GM23248 (cell line): ENCODE data around the gene ATXN7. TPM values are rescaled to one million over a fixed set of nuclear protein-coding genes. Genes with fewer than 3 reads are reported as not detected.

Experiments
- DNase-seq: peaks from one replicate; pipeline ENCODE4 v3.0.0-alpha.2; 2015
- H2AFZ ChIP-seq: fragments of 200-600 bp; sonication (generic); 2 replicates; pipeline ENCODE4 v1.6.1; 2016; ENCODE audit warnings: antibody characterized with exemption
- H3F3A ChIP-seq: fragments of 200-600 bp; sonication (generic); 2 replicates; pipeline ENCODE4 v1.6.1; 2016; ENCODE audit warnings: mild to moderate bottlenecking, antibody characterized with exemption, mixed run types; ENCODE audit not compliant: insufficient read depth
- H3K27ac ChIP-seq: fragments of 200-600 bp; sonication (generic); 2 replicates; pipeline ENCODE4 v1.5.1; 2016; ENCODE audit warnings: mild to moderate bottlenecking
- H3K27me3 ChIP-seq: fragments of 200-600 bp; sonication (generic); replicated peaks from 2 replicates; pipeline ENCODE4 v1.6.1; 2016; ENCODE audit warnings: mild to moderate bottlenecking; ENCODE audit not compliant: insufficient read depth
- H3K36me3 ChIP-seq: fragments of 200-600 bp; sonication (generic); 2 replicates; pipeline ENCODE4 v1.6.1; 2016; ENCODE audit warnings: low read depth, mild to moderate bottlenecking
- H3K4me1 ChIP-seq: fragments of 200-600 bp; sonication (generic); 2 replicates; pipeline ENCODE4 v1.6.1; 2016; ENCODE audit warnings: mild to moderate bottlenecking; ENCODE audit not compliant: insufficient read depth
- H3K4me2 ChIP-seq: fragments of 200-600 bp; sonication (generic); one replicate; pipeline ENCODE4 v1.6.1; 2016; ENCODE audit warnings: mild to moderate bottlenecking; ENCODE audit not compliant: unreplicated experiment
- H3K4me3 ChIP-seq: fragments of 200-600 bp; sonication (generic); 2 replicates; pipeline ENCODE4 v1.5.1; 2016; ENCODE audit warnings: mild to moderate bottlenecking
- H3K79me2 ChIP-seq: fragments of 200-600 bp; sonication (generic); 2 replicates; pipeline ENCODE4 v1.6.1; 2016; ENCODE audit warnings: mild to moderate bottlenecking; ENCODE audit not compliant: insufficient read depth
- H3K9ac ChIP-seq: fragments of 200-600 bp; sonication (generic); 2 replicates; pipeline ENCODE4 v1.6.1; 2016; ENCODE audit warnings: mild to moderate bottlenecking
- H3K9me2 ChIP-seq: fragments of 200-600 bp; sonication (generic); 2 replicates; pipeline ENCODE4 v1.6.1; 2016; ENCODE audit warnings: mixed run types, mild to moderate bottlenecking, moderate library complexity; ENCODE audit not compliant: insufficient read depth
- H3K9me3 ChIP-seq: fragments of 200-600 bp; sonication (generic); one replicate; pipeline ENCODE4 v1.6.1; 2017; ENCODE audit warnings: low read depth
- H4K20me1 ChIP-seq: fragments of 200-600 bp; sonication (generic); 2 replicates; pipeline ENCODE4 v1.6.0; 2016; ENCODE audit not compliant: insufficient read depth
- EZH2 ChIP-seq: fragments of 200-600 bp; sonication (generic); IDR thresholded peaks from 2 replicates; pipeline ENCODE4 v1.6.1; 2018; ENCODE audit warnings: antibody characterized with exemption, mild to moderate bottlenecking; ENCODE audit not compliant: insufficient read depth, poor library complexity, severe bottlenecking
- EZH2phosphoT487 ChIP-seq: fragments of 200-600 bp; sonication (generic); IDR thresholded peaks from 2 replicates; pipeline ENCODE4 v1.6.1; 2018; ENCODE audit warnings: antibody characterized with exemption, moderate library complexity, mild to moderate bottlenecking, low read depth; ENCODE audit not compliant: insufficient read depth
- WGBS, 2 experiments: methylation state at CpG; one replicate each; pipeline ENCODE4 v1.1.6; 2015 to 2017; ENCODE audit warnings: low lambda C conversion rate in 2 of 2, low coverage in 1 of 2; ENCODE audit errors: missing lambda C conversion rate in 2 of 2; 5-methylcytosine and 5-hydroxymethylcytosine counted together
- in situ Hi-C: fragments of 300-500 bp; cut with MboI; formaldehyde crosslinking; loops from 2 replicates; pipeline ENCODE4 v1.15.0; 2020
- polyA plus RNA-seq: library from polyadenylated mRNA; unstranded; fragments of >200 nt; fragmentation: Nextera tagmentation; extraction: Ambion mirVana; gene quantifications from 2 replicates; pipeline ENCODE4 v1.2.1, GENCODE V29; 2016
- total RNA-seq: library from RNA; depleted of rRNA; stranded (reverse); fragments of >200 nt; shearing (Covaris generic); gene quantifications from 2 replicates; pipeline ENCODE4 v1.2.3, GENCODE V29; 2014

ATXN7 gene
- total and polyA plus RNA-seq, 2 experiments from 2014 or later, result 2.4 to 3.9 TPM

DNA sequence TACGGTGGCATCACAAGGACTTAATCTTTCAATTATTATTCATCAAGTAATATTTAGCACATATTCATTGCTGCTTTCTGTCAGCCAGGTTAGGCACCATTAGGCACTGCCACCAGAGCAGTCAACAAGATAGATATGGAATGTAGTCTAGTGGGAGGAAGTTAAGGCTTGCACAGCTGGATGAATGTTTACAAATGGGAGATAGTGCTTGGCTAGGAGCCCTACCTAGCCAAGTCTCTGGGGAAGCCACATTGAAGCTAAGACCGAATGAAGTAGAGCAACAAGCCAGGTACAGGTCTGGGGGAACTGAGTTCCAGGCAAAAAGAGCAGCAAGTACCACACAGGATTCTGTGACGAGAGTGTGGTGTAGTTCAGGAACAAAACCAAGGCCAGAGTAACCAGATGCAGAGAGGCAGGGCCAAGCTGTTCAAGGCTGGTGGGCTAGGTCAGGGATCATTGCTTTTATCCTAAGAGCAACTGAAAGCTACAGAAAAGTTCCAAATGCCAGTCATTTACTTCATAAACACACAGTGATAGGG, 82.0 kb downstream of the ATXN7 start:
- Histone ChIP-seq H3K9ac (no peak overlapping the region), H3K4me1 (peaks cover 29% of the 10 kb centered on the region), H3K79me2 (peaks cover 98% of the 10 kb centered on the region), H2AFZ (no peak overlapping the region), H3K27me3 (no peaks in the 10 kb centered on the region), H3K9me2 (no peaks in the 10 kb centered on the region), H3K36me3 (no peaks in the 10 kb centered on the region; the same call in 1 of the 2 replicates), H3K27ac (no peak overlapping the region), H3K4me2 (no peak overlapping the region), H3K4me3 (no peak overlapping the region), H3F3A (0 out of 2 replicates have a peak, but pooled peaks cover 6% of the 10 kb centered on the region), H3K9me3 (no peaks in the 10 kb centered on the region), H4K20me1 (peaks cover 3% of the 10 kb centered on the region; the same call in 1 of the 2 replicates)
- in situ Hi-C loops, result no loop called here
- 96 to 98% methylated on average over 3 of the region's 3 CpGs for WGBS, 2 experiments
- DNase-seq, result no peak
- TF ChIP-seq EZH2 (no peak), EZH2phosphoT487 (no peak)

DNA sequence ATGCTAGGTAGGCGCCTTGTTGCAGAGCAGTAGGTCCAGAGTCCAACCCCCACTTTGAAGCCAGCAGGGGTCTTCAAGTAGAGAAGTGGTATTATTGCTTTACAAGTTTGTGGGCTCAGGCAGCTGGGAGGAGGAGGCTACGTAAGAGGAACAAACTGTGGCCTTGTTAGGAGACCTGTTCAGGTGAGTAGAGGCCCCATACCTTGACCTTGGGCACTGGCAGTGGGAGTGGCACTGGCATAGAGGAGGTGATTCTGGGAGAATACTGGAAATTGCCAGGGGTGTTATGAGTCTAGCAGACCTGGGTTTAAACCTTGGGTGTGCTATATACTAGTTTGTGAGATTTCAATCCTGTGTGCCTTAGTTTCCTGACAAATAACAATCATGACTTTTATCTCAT, 83.1 kb downstream of the ATXN7 start:
- no peak for TF ChIP-seq EZH2
- no peak for TF ChIP-seq EZH2phosphoT487
- H4K20me1 ChIP-seq, result no peaks in the 10 kb centered on the region
- in situ Hi-C loops, result no loop called here
- DNase-seq, result no peak
- 0 out of 2 replicates have a peak, but pooled peaks cover 6% of the 10 kb centered on the region for H3F3A ChIP-seq
- H3K27ac ChIP-seq, result no peak overlapping the region
- H3K36me3 ChIP-seq, result no peaks in the 10 kb centered on the region; the same call in 1 of the 2 replicates
- no peaks in the 10 kb centered on the region for H3K9me3 ChIP-seq
- no peak overlapping the region for H3K9ac ChIP-seq
- peaks cover 98% of the 10 kb centered on the region for H3K79me2 ChIP-seq
- H3K9me2 ChIP-seq, result no peaks in the 10 kb centered on the region
- no peaks in the 10 kb centered on the region for H3K27me3 ChIP-seq
- 95 to 97% methylated on average over 2 of the region's 2 CpGs for WGBS, 2 experiments
- H3K4me1 ChIP-seq, result peaks cover 34% of the 10 kb centered on the region
- no peak overlapping the region for H2AFZ ChIP-seq
- no peak overlapping the region for H3K4me2 ChIP-seq
- H3K4me3 ChIP-seq, result no peak overlapping the region

DNA sequence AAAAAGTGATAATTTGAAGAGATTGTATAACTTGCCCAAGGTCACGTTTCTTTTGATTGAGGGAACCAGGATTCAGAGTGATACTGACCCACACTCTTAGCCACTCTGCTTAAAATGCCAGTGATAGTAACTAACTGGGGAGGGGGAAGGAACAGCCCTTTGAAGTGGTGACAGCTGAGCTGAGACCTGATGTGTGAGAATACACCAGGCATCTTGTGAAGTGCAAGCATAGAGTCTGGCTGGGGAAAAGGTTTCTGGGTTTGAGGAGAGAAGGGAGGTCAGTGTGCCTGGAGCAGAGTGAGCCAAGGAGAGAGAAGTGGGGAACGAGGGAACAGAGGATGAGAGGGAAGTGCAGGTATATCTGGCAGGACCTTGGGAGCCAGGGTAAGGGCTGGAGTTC, 83.9 kb downstream of the ATXN7 start:
- Histone ChIP-seq H3K9me3 (no peaks in the 10 kb centered on the region), H3K9ac (no peak overlapping the region), H2AFZ (no peak overlapping the region), H4K20me1 (no peaks in the 10 kb centered on the region), H3K36me3 (no peaks in the 10 kb centered on the region; the same call in 1 of the 2 replicates), H3K4me1 (peaks cover 43% of the 10 kb centered on the region), H3K4me3 (no peak overlapping the region), H3F3A (0 out of 2 replicates have a peak, but pooled peaks cover 6% of the 10 kb centered on the region), H3K4me2 (no peak overlapping the region), H3K27me3 (no peaks in the 10 kb centered on the region), H3K9me2 (no peaks in the 10 kb centered on the region), H3K27ac (no peak overlapping the region), H3K79me2 (peaks cover 98% of the 10 kb centered on the region)
- 96 to 97% methylated on average over 2 of the region's 2 CpGs for WGBS, 2 experiments
- TF ChIP-seq EZH2phosphoT487 (no peak), EZH2 (no peak)
- DNase-seq, result no peak
- in situ Hi-C loops, result no loop called here

DNA sequence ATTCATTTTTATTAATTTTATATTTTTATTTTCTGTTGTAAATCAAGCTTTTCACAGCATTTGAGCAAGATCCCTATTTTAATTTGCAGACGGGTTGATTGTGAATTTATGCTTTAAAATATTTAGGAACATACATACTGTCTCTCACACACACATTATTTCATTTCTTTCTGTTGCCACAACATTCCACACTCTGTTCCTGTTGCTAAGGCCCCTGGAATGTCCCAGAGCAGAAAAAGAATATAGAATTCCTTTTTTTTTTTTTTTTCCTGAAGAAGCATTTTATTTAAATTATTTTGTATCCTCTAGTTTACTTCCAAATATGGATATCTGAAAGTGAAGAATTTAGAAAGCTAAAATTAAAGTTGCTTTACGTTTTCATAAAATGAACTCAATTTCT, 85.3 kb downstream of the ATXN7 start:
- H3K79me2 ChIP-seq, result peaks cover 97% of the 10 kb centered on the region
- H3K9ac ChIP-seq, result peak overlapping the region; percentile 54
- TF ChIP-seq EZH2, result no peak
- TF ChIP-seq EZH2phosphoT487, result no peak
- H4K20me1 ChIP-seq, result no peaks in the 10 kb centered on the region
- H3K9me2 ChIP-seq, result no peaks in the 10 kb centered on the region
- peak; percentile 83 for DNase-seq
- no peaks in the 10 kb centered on the region for H3K27me3 ChIP-seq
- no peak overlapping the region for H3K4me3 ChIP-seq
- no peaks in the 10 kb centered on the region for H3K9me3 ChIP-seq
- no peak overlapping the region for H2AFZ ChIP-seq
- WGBS, 2 experiments, result 75 to 76% methylated on average over 2 of the region's 2 CpGs
- no peaks in the 10 kb centered on the region; the same call in 1 of the 2 replicates for H3K36me3 ChIP-seq
- peaks cover 43% of the 10 kb centered on the region for H3K4me1 ChIP-seq
- in situ Hi-C loops, result no loop called here
- H3K4me2 ChIP-seq, result no peak overlapping the region
- H3F3A ChIP-seq, result 0 out of 2 replicates have a peak, but pooled peaks cover 6% of the 10 kb centered on the region
- H3K27ac ChIP-seq, result peak overlapping the region; percentile 74

DNA sequence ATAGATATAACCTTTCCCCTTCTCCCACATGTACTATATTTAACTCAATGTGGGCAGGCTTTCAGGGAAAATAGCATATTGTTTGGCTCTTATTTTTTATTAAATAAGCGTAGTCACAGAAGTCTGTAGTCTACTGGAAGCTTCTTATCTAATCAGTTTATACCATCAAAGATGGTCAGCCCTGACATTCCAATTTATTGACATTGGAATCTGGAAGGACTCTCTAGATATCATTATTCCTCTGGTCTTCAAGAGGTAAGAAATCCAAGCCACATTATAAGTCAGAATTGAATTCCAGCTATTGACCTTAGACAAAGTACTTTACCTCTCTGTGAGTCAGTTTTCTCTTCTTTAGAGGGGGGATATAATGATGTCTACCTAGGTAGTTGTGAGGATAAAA, 87.0 kb downstream of the ATXN7 start:
- no peak overlapping the region for H3K4me2 ChIP-seq
- peaks cover 94% of the 10 kb centered on the region for H3K79me2 ChIP-seq
- peaks cover 43% of the 10 kb centered on the region for H3K4me1 ChIP-seq

More for the DNA sequence above, 87.0 kb downstream of the ATXN7 start:
- no peak overlapping the region for H3K9ac ChIP-seq
- no peaks in the 10 kb centered on the region for H4K20me1 ChIP-seq
- no peaks in the 10 kb centered on the region for H3K27me3 ChIP-seq
- H3F3A ChIP-seq, result 0 out of 2 replicates have a peak, but pooled peaks cover 6% of the 10 kb centered on the region
- H3K27ac ChIP-seq, result no peak overlapping the region
- H3K36me3 ChIP-seq, result no peaks in the 10 kb centered on the region
- no peak for DNase-seq
- H3K9me3 ChIP-seq, result no peaks in the 10 kb centered on the region
- H3K4me3 ChIP-seq, result no peak overlapping the region
- TF ChIP-seq EZH2phosphoT487 (no peak), EZH2 (no peak)
- no peak overlapping the region for H2AFZ ChIP-seq
- whole genome bisulfite sequencing, 2 experiments, result 81 to 100% methylated on average over 1 of the region's 1 CpG
- in situ Hi-C loops, result no loop called here
- H3K9me2 ChIP-seq, result no peaks in the 10 kb centered on the region
